Measurements from ENCODE around the gene DSC2.

DSC2 gene

GRCh38 chr18:31104444-31104843 lies 2.2 kb upstream of the DSC2 start:
- TF ChIP-seq, protein P1, sequence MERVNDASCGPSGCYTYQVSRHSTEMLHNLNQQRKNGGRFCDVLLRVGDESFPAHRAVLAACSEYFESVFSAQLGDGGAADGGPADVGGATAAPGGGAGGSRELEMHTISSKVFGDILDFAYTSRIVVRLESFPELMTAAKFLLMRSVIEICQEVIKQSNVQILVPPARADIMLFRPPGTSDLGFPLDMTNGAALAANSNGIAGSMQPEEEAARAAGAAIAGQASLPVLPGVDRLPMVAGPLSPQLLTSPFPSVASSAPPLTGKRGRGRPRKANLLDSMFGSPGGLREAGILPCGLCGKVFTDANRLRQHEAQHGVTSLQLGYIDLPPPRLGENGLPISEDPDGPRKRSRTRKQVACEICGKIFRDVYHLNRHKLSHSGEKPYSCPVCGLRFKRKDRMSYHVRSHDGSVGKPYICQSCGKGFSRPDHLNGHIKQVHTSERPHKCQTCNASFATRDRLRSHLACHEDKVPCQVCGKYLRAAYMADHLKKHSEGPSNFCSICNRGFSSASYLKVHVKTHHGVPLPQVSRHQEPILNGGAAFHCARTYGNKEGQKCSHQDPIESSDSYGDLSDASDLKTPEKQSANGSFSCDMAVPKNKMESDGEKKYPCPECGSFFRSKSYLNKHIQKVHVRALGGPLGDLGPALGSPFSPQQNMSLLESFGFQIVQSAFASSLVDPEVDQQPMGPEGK (CRISPR knock-in tag; IDR thresholded peaks at IDR 0.05; ENCODE audit: borderline replicate concordance) = no peak
- TF ChIP-seq ZC3H10 (CRISPR knock-in tag; IDR thresholded peaks at IDR 0.05) (no peak), ESRRG (CRISPR knock-in tag; IDR thresholded peaks at IDR 0.05) (no peak), ZNF8 (CRISPR knock-in tag; IDR thresholded peaks at IDR 0.05) (no peak), CSRNP3 (CRISPR knock-in tag; IDR thresholded peaks at IDR 0.05) (no peak), TCF4 (CRISPR knock-in tag; IDR thresholded peaks at IDR 0.05; ENCODE audit: borderline replicate concordance) (no peak)
- no peak for ATAC-seq

DNA sequence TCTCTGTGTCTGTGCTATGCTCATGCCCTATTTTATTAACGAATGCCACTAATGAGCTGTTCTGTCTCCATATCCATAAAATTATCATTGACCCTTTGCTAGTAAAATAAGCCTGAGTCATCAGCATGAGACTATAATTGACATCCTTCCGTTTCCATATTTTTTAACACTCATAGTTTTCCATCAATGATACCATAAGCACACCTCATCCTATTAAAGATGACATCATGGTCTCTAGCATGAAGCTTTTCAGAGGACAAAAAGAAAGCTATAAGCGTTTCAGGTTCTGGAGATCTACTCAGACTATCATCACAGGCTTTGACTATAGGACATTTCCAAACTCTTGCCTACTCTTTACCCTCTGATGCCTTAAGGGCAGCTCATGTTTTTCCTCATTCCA lies 1.2 kb upstream of the DSC2 start:
- no peak for ATAC-seq
- no peak for TF ChIP-seq CREB5 (CRISPR knock-in tag; IDR thresholded peaks at IDR 0.05; ENCODE audit: low read depth)
- no peak for TF ChIP-seq ZFP30 (CRISPR knock-in tag; IDR thresholded peaks at IDR 0.05)
- TF ChIP-seq ARNTL (CRISPR knock-in tag; IDR thresholded peaks at IDR 0.05; ENCODE audit: borderline replicate concordance, low read depth) = no peak
- no peak for TF ChIP-seq ZFP3 (CRISPR knock-in tag; IDR thresholded peaks at IDR 0.05)
- TF ChIP-seq ZNF565 (CRISPR knock-in tag; conservative IDR thresholded peaks at IDR 0.05; ENCODE audit: low read depth) = no peak
- no peak for TF ChIP-seq OSR1 (CRISPR knock-in tag; IDR thresholded peaks at IDR 0.05)
- TF ChIP-seq ESRRG (CRISPR knock-in tag; IDR thresholded peaks at IDR 0.05) = no peak
- no peak for TF ChIP-seq SNAI2 (CRISPR knock-in tag; IDR thresholded peaks at IDR 0.05)
- no peak for TF ChIP-seq TCF4 (CRISPR knock-in tag; IDR thresholded peaks at IDR 0.05; ENCODE audit: borderline replicate concordance)
- TF ChIP-seq ZNF70 (CRISPR knock-in tag; IDR thresholded peaks at IDR 0.05) = no peak
- no peak for TF ChIP-seq CSDC2 (CRISPR knock-in tag; IDR thresholded peaks at IDR 0.05)
- TF ChIP-seq BACH2 (CRISPR knock-in tag; IDR thresholded peaks at IDR 0.05; ENCODE audit: borderline replicate concordance) = no peak
- no peak for TF ChIP-seq TOX (CRISPR knock-in tag; IDR thresholded peaks at IDR 0.05; ENCODE audit: borderline replicate concordance)

GRCh38 chr18:31102941-31103340 lies 720 bp upstream of the DSC2 start:
- TF ChIP-seq CSRNP3 (CRISPR knock-in tag; IDR thresholded peaks at IDR 0.05) = no peak
- TF ChIP-seq GLIS3 (CRISPR knock-in tag; IDR thresholded peaks at IDR 0.05) = no peak
- no peak for TF ChIP-seq OSR1 (CRISPR knock-in tag; IDR thresholded peaks at IDR 0.05)
- no peak for ATAC-seq

- no peak for ATAC-seq
- TF ChIP-seq ARNTL (CRISPR knock-in tag; IDR thresholded peaks at IDR 0.05; ENCODE audit: borderline replicate concordance, low read depth) (no peak), ESRRG (CRISPR knock-in tag; IDR thresholded peaks at IDR 0.05) (no peak), TOX (CRISPR knock-in tag; IDR thresholded peaks at IDR 0.05; ENCODE audit: borderline replicate concordance) (no peak), ZFP30 (CRISPR knock-in tag; IDR thresholded peaks at IDR 0.05) (no peak), ZFP3 (CRISPR knock-in tag; IDR thresholded peaks at IDR 0.05) (no peak), CSDC2 (CRISPR knock-in tag; IDR thresholded peaks at IDR 0.05) (no peak), GLIS3 (CRISPR knock-in tag; IDR thresholded peaks at IDR 0.05) (no peak), ZNF565 (CRISPR knock-in tag; conservative IDR thresholded peaks at IDR 0.05; ENCODE audit: low read depth) (no peak), ISL1 (CRISPR knock-in tag; IDR thresholded peaks at IDR 0.05) (no peak), BACH2 (CRISPR knock-in tag; IDR thresholded peaks at IDR 0.05; ENCODE audit: borderline replicate concordance) (no peak), CSRNP3 (CRISPR knock-in tag; IDR thresholded peaks at IDR 0.05) (no peak), PPARA (CRISPR knock-in tag; IDR thresholded peaks at IDR 0.05; ENCODE audit: borderline replicate concordance) (no peak), ZNF8 (CRISPR knock-in tag; IDR thresholded peaks at IDR 0.05) (no peak)
- TF ChIP-seq, protein P2, sequence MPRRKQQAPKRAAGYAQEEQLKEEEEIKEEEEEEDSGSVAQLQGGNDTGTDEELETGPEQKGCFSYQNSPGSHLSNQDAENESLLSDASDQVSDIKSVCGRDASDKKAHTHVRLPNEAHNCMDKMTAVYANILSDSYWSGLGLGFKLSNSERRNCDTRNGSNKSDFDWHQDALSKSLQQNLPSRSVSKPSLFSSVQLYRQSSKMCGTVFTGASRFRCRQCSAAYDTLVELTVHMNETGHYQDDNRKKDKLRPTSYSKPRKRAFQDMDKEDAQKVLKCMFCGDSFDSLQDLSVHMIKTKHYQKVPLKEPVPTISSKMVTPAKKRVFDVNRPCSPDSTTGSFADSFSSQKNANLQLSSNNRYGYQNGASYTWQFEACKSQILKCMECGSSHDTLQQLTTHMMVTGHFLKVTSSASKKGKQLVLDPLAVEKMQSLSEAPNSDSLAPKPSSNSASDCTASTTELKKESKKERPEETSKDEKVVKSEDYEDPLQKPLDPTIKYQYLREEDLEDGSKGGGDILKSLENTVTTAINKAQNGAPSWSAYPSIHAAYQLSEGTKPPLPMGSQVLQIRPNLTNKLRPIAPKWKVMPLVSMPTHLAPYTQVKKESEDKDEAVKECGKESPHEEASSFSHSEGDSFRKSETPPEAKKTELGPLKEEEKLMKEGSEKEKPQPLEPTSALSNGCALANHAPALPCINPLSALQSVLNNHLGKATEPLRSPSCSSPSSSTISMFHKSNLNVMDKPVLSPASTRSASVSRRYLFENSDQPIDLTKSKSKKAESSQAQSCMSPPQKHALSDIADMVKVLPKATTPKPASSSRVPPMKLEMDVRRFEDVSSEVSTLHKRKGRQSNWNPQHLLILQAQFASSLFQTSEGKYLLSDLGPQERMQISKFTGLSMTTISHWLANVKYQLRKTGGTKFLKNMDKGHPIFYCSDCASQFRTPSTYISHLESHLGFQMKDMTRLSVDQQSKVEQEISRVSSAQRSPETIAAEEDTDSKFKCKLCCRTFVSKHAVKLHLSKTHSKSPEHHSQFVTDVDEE (CRISPR knock-in tag; IDR thresholded peaks at IDR 0.05) = no peak
- TF ChIP-seq, protein P1 (CRISPR knock-in tag; IDR thresholded peaks at IDR 0.05; ENCODE audit: borderline replicate concordance) = no peak
Measured at GRCh38 chr18:31101183-31102024, 817 bp downstream of the DSC2 start.

All from SK-N-SH treated with all-trans-retinoic acid at 6 μM for 48 hours (cell line).